HG03378 (cell line): Measurements from ENCODE around the gene SAAL1.
A peak's percentile ranks its signal among the peaks of the same experiment; 100 is the strongest.
"Not testable (repeated sequence)": the region's sequence is repeated elsewhere in the genome, so short reads cannot be mapped to it uniquely, and the experiment has no call there.

Source experiments
- ATAC-seq: cut with Tn5 transposase; IDR thresholded peaks from one replicate; pipeline ENCODE4 v1.9.1; 2021; ENCODE audit warnings: mild to moderate bottlenecking, moderate library complexity; ENCODE audit not compliant: unreplicated experiment

SAAL1 gene, protein sequence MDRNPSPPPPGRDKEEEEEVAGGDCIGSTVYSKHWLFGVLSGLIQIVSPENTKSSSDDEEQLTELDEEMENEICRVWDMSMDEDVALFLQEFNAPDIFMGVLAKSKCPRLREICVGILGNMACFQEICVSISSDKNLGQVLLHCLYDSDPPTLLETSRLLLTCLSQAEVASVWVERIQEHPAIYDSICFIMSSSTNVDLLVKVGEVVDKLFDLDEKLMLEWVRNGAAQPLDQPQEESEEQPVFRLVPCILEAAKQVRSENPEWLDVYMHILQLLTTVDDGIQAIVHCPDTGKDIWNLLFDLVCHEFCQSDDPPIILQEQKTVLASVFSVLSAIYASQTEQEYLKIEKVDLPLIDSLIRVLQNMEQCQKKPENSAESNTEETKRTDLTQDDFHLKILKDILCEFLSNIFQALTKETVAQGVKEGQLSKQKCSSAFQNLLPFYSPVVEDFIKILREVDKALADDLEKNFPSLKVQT

DNA sequence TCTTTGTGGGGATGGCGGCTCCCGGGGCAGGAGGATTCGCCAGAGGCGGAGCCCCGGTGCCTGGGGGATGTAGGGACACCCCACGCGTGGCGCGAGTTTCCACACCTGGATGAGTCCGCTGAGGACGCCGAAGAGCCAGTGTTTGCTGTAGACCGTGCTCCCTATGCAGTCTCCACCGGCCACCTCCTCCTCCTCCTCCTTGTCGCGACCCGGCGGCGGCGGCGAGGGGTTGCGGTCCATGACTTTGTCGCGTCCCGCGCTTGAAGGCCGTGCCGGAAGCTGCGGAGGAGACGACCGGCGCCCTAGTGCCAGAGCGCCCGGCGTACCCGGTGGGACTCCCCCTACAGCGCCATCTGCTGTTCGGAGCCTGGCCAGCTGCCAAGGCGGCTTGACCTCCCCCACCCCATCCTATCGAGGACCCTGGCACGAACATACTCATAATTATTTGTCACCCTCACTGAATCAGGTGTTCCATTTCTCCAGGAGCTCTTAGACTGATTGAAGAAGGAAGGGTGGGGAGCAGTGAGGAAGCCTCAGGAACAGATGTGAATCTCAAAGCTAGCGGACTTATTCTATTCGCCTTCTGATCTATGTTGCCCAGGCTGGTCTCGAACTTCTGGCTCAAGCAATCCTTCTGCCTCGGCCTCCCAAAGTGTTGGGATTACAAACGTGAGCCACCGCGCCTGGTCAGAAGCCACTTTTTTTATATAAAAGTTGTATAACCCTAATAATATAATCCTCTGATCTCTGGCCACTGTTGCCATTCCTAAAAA, at the start of gene SAAL1:
Gene SAAL1 (minus strand): TSS at position 281 of the 773 bp plus-strand sequence. CDS start 41 bp downstream, at position 240.
- ATAC-seq, result peak; percentile 86

DNA sequence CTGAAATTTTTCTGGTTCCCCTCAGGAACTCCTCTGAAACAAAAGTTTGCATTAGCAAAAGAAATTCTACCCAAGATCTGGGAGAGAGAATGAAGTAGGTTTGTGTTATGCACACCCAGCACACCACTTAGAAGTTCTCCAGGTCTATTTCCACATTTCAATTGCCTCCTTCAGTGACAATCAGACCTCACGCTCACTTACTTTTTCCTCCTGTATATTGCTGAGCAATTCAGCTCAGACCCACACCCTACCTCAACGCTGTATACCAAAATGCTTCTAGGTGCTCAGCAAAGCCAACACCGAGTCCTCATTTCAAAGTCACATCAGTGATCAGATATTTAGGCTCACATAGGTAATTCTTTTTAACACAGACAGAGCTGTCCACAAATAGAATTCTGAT, 45.7 kb upstream of the SAAL1 start:
- no peak for ATAC-seq

DNA sequence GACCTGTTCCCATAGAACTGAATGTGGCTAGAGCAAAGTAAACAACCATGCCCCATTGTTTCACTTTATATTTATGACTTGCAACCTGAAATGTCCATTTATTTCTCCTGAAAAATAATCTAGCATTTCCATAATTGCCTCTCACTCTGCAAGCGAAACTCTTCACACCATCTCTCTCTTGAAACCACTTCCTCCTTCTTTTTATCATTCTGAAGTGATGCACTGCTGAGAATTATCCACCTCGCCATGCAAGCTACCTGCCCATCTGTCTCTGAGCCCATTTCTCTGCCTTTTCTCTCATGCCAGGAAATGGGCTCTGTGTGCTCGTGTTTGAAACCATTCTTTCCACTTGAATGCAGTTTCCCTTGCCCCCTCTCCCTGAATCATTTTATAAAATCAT, 40.0 kb upstream of the SAAL1 start:
- no peak for ATAC-seq

DNA sequence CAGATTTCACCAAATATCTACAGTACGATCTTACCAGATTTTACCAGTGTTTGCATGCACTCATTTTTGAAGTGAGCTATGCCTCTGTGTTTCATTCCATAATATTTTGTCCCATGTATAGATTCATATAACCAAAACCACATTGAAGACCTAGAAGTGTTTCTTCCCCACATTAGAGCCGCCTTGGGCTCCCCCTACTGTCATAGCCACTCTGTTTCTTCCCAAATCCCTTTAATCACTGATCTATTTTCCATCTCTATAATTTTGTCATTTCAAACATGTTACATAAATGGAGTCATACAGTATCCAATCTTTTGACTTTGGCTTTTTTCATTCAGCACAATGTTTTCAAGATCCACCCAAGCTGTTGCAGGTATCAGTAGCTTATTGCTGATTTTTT, 39.1 kb upstream of the SAAL1 start:
- ATAC-seq, result no peak

DNA sequence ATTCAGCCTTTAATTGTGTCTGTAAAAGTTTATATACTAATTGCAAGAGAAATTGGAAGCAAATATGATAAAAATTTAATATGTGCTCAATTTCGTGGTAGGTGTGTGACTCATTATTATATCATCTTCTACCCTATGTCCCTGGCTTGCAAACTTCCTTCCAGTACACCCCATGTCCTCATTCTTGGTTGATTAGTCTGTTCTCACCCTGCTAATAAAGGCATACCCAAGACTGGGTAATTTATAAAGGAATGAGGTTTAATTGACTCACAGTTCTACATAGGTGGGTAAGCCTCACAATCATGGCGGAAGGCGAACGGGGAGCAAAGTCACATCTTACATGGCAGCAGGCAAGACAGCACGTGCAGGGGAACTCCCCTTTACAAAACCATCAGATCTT, 38.4 kb upstream of the SAAL1 start:
- ATAC-seq, result no peak

DNA sequence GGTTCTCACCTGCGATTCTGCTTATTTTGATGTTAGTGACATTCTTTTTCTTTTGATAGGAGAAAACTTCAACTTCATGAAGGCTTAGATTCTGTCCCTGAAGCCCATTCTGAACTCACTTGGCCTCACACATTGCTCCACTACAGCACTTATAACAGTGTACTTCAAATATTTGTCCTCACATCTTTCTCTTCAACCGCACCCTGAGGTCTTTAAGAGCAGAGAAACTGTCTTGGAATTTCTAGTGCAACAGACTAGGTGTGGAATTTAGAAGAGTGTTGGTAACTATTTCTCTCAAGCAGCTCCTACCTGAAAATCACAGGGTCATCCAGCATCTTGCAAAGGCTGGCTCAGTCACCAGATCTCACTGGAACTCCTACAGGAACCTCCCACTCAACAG, 34.3 kb upstream of the SAAL1 start:
- no peak for ATAC-seq

DNA sequence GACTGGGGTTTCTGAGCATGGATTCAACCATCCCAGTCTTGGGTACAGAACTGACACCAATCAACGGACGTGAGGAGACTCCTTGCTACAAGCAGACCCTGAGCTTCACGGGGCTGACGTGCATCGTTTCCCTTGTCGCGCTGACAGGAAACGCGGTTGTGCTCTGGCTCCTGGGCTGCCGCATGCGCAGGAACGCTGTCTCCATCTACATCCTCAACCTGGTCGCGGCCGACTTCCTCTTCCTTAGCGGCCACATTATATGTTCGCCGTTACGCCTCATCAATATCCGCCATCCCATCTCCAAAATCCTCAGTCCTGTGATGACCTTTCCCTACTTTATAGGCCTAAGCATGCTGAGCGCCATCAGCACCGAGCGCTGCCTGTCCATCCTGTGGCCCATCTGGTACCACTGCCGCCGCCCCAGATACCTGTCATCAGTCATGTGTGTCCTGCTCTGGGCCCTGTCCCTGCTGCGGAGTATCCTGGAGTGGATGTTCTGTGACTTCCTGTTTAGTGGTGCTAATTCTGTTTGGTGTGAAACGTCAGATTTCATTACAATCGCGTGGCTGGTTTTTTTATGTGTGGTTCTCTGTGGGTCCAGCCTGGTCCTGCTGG, 31.4 kb upstream of the SAAL1 start:
- no peak for ATAC-seq

DNA sequence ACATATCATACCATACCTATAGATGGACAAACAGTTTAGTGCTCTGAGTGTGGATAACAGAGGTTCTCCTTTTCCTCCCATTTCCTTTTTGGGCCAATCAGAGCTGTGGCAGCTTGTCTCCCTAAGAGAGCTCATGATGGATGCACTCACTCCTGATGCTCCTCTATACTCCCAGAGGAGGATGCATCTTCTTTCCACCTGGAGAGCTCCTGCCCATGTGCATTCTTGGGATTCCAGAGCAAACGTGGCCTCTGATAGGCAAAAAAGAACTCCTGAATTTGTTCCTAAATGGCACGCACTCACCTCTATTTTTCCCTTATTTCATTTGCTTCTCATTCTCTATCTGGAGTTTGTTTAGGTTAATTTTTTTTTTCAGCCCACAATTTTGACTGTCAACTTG, 29.4 kb upstream of the SAAL1 start:
- no peak for ATAC-seq

DNA sequence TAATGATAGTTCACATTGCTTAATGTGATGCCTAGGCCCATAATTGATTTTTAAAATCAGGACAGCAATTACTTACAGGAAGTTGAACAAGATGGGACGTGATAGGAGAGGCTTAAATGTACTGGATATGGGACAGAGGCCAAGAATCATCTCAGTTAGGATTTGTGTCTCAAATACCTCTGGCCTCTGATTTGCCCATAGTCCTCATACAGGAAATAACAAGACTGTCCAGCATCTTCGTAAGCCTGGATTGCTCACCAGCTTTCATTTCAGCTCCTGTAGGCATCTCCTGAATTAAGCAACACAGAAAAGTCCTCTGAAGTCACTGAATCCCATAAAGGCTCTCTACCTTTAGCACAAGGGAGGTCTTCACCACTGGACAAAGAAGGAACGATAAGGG, 26.5 kb upstream of the SAAL1 start, which contains the start of gene MRGPRX3:
Gene MRGPRX3 (plus strand): TSS at position 231 of the 400 bp plus-strand sequence. CDS start 4,632 bp downstream, outside the sequence.
- ATAC-seq, result no peak

DNA sequence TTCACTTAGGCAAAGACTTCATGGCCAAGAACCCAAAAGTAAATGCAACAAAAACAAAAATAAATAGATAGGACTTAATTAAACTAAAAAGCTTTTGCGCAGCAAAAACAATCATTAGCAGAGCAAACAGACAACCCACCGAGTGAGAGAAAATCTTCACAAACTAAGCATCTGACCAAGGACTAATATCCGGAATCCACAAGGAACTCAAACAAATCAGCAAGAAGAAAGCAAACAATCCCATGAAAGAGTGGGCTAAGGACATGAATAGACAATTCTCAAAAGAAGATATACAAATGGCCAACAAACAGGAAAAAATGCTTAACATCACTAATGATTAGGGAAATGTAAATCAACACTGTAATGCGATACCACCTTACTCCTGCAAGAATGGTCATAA, 25.2 kb upstream of the SAAL1 start:
- ATAC-seq, result not testable (repeated sequence)

DNA sequence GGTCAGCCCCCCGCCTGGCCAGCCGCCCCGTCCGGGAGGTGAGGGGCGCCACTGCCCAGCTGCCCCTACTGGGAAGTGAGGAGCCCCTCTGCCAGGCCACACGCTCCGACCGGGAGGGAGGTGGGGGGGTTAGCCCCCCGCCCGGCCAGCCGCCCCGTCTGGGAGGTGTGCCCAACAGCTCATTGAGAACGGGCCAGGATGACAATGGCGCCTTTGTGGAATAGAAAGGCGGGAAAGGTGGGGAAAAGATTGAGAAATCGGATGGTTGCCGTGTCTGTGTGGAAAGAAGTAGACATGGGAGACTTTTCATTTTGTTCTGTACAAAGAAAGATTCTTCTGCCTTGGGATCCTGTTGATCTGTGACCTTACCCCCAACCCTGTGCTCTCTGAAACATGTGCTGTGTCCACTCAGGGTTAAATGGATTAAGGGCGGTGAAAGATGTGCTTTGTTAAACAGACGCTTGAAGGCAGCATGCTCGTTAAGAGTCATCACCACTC, 15.5 kb upstream of the SAAL1 start:
- ATAC-seq, result not testable (repeated sequence)

DNA sequence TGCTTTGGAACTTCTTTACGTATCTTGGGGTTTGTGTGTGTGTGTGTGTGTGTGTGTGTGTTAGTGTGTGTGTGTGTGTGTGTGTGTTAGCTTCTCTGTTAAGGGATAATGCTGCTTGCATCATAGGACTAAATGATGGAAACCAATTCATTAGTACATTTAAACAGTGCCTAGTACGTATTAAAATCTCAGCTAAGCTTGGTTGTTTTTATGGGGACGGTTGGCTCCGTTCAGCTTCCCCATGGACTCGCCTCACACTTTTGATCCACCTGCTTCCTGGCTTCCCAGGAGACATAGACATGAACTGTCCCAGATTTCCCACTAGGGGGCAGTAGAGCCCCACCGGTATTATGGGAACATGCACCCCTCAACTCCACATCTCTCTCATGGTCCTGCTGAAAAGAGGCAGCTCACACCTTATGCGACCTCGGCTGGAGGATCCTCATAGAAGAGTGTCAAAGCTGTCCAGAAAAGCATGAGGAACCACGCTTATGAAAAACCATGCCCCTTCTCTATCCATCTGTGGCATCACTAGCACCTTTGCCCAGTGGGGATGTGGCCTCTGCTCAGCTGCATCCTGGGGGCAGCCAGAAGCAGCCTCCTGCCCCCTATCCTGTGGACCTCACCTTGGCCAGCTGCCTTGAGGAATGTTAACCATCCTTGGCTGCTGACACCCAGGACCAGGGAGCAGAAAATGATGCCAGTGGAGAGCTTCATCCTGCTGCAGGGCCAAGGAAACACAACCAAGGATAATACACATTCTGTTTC, 9.7 kb upstream of the SAAL1 start:
- peak; percentile 94 for ATAC-seq

DNA sequence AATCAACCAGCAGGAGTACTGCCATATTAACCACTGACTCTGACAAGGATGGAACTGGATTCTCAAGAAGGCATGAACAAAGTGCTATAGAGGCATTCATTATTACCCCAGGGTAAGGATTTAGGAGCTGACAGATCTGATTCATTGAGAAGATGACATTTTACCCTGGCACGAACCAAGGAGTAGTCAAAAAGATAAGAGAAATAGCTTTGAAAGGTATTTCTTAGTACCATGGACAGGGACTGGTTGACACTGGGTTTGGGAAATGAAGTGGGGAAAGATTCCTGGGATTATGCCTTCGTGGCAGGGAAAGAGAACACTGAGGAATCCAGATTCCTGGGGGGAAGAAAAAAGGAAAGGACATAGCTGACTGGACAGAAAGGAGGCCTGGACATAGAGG, 5.1 kb upstream of the SAAL1 start:
- ATAC-seq, result no peak

DNA sequence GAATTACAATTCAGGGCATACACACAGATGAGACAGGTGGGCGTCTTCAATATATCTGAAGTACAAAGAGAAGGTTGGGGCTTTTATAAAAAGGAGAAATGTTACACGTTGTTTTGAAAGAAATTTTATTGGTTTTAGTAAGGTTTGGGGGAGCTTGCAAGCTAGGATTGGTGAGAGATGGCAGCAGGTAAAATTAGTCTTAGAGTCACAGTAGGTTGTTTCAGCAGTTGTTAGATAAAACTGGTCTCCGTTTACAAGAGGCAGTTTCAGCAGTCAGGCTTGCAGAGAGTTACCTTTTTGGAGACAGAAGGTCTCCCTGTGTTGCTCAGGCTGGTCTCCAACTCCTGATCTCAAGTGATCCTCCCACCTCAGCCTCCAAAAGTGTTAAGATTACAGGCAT, 2.4 kb upstream of the SAAL1 start:
- no peak for ATAC-seq

DNA sequence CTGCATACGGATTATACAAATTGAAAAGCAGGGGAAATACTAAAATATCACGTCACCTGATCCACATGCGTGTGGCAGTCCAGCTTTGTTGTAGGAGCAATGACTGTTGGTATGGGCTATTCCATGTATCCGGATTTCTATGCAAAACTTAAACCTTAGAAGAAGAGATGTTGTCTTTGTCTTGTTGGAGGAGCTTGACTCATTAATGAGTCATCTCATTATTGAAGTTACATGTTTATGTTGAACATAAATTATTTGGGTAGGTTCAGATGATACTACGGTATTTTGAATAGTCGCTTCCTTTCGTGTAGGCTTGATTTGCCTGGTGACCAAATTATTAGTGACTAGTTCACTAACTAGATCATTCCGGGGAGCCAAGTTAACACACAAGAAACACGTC, 806 bp upstream of the SAAL1 start:
- ATAC-seq, result no peak

DNA sequence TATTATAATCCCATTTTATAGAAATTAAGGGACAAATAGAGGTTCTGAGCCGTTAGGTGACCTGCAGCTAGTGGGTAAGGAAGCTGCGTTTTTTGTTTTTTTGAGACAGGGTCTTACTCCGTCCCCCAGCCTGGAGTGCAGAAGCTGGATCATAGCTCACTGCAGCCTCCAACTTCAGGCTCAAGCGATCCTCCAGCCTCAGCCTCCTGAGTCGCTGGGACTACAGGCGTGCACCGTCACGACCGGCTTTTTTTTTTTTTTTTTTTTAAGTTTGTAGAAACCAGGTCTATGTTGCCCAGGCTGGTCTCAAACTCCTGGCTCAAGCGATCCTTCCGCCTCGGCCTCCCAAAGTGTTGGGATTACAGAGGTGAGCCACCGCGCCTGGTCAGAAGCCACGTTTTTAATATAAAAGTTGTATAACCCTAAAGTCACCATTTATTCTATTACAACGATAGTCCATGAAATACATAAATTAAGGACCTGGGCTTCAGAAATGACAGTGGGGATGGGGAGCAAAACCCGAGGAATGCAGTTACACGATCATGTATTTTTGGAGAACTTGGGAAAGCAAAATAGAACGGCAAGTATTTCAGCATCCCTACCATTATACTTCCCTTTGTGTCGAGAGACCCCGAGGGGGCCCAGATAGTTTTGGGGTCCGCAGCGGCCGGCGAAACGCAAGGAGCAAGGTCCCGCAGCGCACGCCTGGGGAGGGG, 638 bp downstream of the SAAL1 start:
- no peak for ATAC-seq

DNA sequence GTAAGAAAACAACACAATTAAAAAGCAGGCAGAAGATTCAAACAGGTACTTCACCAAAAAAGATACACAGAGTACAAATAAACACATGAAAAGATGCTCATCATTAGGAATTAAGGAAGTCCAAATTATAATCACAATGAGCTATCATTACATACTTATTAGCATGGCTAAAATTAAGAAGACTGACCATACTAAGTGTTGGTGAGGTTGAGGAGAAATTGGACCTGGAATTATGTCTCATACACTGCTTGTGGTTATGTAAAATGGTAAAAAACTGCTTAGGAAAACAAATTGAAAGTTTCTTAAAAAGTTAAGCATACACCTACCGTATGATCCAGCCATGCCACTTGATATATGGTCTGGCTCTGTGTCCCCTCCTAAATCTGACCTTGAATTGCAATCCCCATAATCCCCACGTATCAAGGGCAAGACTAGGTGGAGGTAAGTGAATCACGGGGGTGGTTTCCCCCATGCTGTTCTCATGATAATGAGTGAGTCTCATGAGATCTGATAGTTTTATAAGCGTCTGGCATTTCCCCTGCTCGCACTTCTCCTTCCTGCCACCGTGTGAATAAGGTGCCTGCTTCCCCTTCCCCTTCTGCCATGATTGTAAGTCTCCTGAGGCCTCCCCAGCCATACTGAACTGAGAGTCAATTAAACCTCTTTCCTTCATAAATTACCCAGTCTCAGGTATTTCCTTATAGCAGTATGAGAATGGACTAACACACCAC, 4.8 kb downstream of the SAAL1 start:
- ATAC-seq, result no peak

DNA sequence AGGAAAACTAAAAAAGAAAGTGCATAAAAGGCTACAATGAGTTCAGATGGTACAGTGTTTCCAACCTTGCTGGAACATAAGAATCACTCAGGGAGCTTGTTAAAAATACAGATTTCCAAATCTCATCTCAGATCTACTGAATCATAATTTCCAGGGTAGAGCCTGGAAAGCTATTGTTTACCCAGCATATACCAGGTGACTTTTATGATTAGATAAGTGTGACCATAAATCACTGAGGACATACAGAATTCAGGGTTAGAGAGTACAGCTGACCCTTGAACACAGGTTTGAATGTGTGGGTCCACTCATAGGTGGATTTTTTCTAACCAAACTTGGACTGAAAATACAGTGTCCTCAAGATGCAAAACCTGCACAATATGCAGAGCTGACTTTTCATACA, 11.9 kb downstream of the SAAL1 start:
- no peak for ATAC-seq

DNA sequence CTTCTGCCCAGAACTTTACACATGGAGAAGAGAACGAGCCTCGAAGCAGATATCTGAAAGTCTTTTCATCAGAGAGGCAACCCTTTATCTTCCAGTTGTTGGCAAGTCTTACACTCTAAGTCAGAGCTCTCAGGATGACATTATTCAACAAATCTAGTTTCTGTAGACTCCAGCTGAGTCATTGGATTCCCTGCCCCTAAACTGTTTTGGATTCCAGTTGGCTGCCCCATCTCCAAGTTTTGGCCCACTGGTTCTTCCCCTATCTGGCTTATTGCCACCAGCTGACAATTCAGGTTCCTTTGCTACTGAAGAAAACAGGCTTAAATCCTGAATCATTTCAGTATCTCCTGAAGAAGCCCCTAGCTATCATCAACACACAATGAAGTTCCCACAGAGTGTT, 14.2 kb downstream of the SAAL1 start:
- ATAC-seq, result no peak
